Endometrial microvascular endothelial cells (primary cell): ENCODE measurements around the gene PERCC1. TPM values are rescaled to one million over a fixed set of nuclear protein-coding genes. Genes with fewer than 3 reads are reported as not detected.

Experiments
- in situ Hi-C: cut with HindIII; loops from 2 replicates; pipeline ENCODE4 v1.10.0; 2017; ENCODE audit warnings: low sequenced_read_pairs, low pct_unique_long_range_greater_than_20kb; ENCODE audit errors: inconsistent ontology term
- total RNA-seq: library from RNA; depleted of rRNA; stranded (reverse); fragments of >200 nt; gene quantifications from one replicate; pipeline ENCODE4 v1.2.3, GENCODE V29; 2015; ENCODE audit errors: inconsistent ontology term

Gene PERCC1
- not detected for total RNA-seq

DNA sequence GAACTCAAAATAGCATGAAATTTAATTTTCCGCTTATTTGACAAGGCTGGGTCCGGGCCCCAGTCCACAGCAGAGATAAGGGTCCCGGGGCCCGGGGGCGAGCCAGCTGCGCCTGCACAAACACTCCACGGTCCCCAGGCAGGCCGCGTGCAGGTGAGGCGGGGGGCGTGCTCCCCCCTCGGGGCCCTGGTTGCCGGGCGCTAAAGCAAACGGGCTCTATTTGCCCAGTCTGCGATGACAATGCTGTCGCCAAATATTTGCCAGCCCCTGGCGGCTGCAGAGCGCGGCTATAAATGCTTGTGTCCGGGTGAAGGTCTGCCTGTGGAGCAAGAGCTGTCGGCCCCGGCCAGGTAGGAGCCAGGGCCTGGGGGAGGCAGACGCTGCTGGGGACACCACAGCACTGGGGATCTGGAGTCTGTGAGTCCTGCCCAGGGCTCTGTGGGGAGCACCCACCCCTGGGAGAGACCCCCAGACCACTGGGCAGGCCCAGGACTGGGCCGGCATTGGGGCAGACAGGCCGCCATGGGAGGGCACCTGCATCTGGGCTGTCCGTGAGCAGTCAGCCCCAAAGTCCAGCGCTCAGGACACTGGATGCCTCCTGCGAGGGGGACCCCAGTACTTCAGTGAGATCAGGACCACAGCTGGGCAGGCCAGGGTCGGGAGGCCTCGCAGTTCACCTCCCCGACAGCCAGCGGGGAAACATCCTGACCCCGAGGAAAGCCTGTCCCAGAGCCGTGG is at the start of gene PERCC1:
Gene PERCC1 (plus strand): TSS at position 320 of the 738 bp plus-strand sequence. CDS start 1,516 bp downstream, outside the sequence.
- in situ Hi-C loops, result no loop called here

DNA sequence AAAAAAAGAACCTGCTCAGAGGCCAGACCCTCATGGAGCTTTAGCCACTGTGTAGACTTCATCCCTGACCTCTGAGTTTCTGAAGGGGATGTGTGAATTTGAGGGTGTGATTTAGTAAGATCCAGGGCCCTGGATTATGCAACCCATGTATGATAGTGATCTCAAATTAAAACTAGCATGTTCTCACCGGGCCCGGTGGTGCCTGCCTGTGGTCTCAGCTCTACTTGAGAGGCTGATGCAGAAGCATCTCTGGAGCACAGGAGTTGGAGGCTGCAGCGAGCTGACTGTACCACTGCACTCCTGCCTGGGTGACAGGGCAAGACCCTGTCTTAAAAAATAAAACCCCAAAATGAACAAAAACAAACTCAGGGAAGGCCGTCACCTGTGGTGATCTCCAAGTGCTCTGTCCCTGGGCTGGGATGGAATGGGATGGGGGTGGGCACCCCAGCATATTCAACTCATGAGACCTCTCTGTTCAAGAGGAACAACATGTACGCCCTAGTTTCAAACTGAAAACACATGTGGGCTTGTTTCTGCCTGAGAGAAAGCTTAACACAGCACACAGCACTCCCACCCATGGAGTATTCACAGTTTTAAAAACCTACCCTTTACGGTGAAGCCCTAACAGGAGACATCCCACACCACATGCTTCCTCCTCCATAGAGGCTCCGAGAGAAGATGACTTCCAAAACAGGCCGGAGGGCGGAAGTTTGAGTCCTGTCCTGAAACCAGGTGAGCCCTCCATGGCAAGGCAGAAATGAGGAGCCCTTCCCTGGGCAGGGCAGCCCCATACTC is 49.1 kb upstream of the PERCC1 start:
- in situ Hi-C loops, result loop anchor here (25.0 kb wide), 1 partner anchor 105 kb away; the partner anchor contains the start of genes CLCN7, PTX4 and TELO2

DNA sequence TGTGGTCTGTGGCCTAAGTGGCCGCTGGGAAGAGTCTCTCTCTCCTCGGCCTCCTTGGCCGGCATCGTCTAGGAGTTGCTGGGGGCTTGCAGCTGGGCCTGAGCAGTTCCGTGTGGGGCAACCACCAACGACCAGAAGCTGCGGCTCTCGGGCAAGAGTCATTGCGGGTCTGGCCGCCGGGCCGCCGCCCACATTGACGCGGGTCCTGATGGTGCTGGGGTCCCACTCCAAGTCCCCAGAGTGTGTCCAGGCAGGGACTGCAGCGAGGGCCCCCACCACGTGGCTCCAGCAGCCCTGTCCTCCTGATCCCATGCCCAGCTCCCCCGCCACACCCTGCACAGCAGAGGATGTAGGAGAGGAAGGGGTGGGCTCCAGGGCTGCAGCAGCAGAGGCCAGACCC is 47.3 kb upstream of the PERCC1 start:
- in situ Hi-C loops, result loop anchor here (25.0 kb wide), 1 partner anchor 104 kb away; the partner anchor contains the start of genes CLCN7, PTX4 and TELO2

- in situ Hi-C loops, result loop anchor here (25.0 kb wide), 1 partner anchor 102 kb away; the partner anchor contains the start of genes CLCN7, PTX4 and TELO2
These were observed 45.6 kb upstream of the PERCC1 start for GRCh38 chr16:1385232-1385631.

- in situ Hi-C loops, result loop anchor here (25.0 kb wide), 1 partner anchor 100 kb away; the partner anchor contains the start of genes CLCN7, PTX4 and TELO2
These were observed 43.5 kb upstream of the PERCC1 start for GRCh38 chr16:1387331-1387730.

DNA sequence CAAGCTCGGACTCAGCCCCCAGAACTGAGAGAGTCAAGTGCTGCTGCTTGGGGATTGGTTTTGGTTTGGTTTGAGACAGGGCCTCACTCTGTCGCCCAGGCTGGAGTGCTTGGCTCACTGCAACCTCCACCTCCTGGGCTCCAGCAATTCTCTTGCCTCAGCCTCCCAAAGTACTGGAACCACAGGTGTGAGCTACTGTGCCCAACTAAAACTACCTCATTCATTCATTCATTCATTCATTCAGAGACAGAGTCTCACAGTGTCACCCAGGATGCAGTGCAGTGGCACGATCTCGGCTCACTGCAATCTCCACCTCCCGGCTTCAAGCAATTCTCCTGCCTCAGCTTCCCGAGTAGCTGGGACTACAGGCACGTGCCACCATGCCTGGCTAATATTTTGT is 41.1 kb upstream of the PERCC1 start:
- in situ Hi-C loops, result loop anchor here (25.0 kb wide), 1 partner anchor 98 kb away; the partner anchor contains the start of genes CLCN7, PTX4 and TELO2

GRCh38 chr16:1390239-1390779 is 40.6 kb upstream of the PERCC1 start:
- in situ Hi-C loops, result loop anchor here (25.0 kb wide), 1 partner anchor 97 kb away; the partner anchor contains the start of genes CLCN7, PTX4 and TELO2

- in situ Hi-C loops, result loop anchor here (25.0 kb wide), 1 partner anchor 94 kb away; the partner anchor contains the start of genes CLCN7, PTX4 and TELO2
These were observed 38.1 kb upstream of the PERCC1 start for GRCh38 chr16:1392826-1393225.

DNA sequence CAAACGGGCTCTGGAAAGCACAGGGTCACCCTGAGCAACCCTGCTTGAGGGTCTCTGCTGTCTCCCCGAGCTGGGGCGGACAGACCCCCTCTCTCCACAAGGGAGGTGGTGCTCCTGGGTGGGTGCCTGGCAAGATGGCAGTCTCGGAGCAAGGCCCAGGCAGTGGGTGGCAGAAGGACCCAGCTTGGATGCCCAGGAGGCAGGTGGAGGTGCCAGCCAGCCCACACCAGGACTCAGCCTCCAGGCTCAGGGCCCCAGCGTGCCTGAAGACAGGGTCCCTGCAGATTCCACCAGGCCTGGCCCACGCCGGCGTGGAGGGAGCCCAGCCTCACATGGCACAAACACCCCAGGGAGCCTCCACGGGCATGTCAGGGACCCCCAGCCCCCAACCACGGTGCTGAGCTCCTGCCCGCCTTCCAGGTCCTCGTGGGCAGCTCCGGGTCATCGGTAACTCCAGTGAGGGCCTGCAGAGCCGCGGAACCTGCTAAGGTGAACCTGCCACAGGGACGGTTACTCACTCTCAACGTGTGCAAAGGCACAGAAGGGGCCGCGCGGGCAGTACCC is 37.2 kb upstream of the PERCC1 start:
- in situ Hi-C loops, result loop anchor here (25.0 kb wide), 1 partner anchor 94 kb away; the partner anchor contains the start of genes CLCN7, PTX4 and TELO2

DNA sequence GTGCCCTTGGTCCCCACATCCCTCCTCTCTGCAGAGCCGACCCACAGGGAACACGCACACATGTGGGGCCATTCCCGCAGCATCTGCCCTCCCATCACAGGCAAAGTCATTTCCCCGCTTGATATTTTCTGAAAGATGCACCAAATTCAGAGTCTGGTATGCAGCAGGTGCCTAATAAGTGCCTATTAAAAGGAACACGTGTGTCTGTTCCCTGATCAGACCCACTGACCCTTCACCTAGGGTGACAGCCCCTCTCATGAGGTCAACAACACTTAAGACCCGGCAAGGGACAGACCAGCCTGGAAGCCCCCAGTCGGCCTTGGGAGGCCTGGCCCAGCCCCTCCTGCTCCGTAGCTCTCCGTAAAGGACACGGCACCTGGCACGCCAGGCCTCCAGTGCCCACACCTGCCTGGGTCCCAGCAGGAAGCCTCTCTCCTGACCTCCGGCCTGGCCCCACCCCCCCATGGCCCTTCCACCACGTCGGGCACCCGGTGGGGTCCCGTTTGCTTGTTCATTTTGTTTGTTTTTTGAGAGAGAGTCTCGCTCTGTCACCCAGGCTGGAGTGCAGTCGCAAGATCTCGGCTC is 36.4 kb upstream of the PERCC1 start:
- in situ Hi-C loops, result loop anchor here (25.0 kb wide), 1 partner anchor 93 kb away; the partner anchor contains the start of genes CLCN7, PTX4 and TELO2

DNA sequence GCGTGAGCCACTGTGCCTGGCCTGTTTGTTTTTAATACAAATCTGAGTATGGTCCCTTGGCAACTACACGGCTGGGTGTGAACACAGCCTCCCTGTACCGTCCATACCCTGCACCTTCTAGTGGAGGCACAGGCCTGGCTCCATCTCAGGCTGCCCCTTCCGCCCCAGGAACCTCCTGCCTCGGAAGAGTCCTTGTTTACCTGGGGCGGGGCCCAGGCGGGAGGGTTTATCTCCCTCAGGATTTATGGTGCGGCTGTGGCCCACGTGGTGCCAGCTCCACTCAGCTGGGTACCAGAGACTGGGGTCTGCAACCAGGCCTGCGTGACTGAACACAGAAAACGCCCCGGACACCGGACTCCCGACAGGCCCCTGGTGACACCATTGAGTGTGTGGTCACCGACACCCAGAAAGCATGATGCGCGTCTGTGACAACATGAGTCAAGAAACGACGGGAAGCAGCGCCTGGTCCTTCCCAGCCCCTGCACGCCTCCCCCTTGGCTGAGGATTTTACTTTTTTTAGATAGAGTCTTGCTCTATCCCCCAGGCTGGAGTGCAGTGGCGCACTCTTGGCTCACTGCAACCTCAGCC is 35.3 kb upstream of the PERCC1 start:
- in situ Hi-C loops, result loop anchor here (25.0 kb wide), 1 partner anchor 92 kb away; the partner anchor contains the start of genes CLCN7, PTX4 and TELO2

- in situ Hi-C loops, result loop anchor here (25.0 kb wide), 1 partner anchor 90 kb away; the partner anchor contains the start of genes CLCN7, PTX4 and TELO2
These were observed 33.1 kb upstream of the PERCC1 start for GRCh38 chr16:1397779-1398178.

- in situ Hi-C loops, result loop anchor here (25.0 kb wide), 1 partner anchor 89 kb away; the partner anchor contains the start of genes CLCN7, PTX4 and TELO2
These were observed 32.5 kb upstream of the PERCC1 start for GRCh38 chr16:1398351-1398750.

- in situ Hi-C loops, result loop anchor here (25.0 kb wide), 1 partner anchor 88 kb away; the partner anchor contains the start of genes CLCN7, PTX4 and TELO2
These were observed 31.9 kb upstream of the PERCC1 start for GRCh38 chr16:1398826-1399581.

- in situ Hi-C loops, result no loop called here
These were observed 29.7 kb upstream of the PERCC1 start for GRCh38 chr16:1401061-1401757.

GRCh38 chr16:1401758-1402154 is 29.1 kb upstream of the PERCC1 start:
- in situ Hi-C loops, result no loop called here
